SK-N-MC (cell line): ENCODE data around the gene NFATC3.

Experiments
- DNase-seq: peaks from one replicate; pipeline ENCODE4 v3.0.0-alpha.2; 2011; ENCODE audit warnings: low read depth, low spot score
- H3K27ac ChIP-seq: fragments of 200-600 bp; sonication (generic); 2 replicates; pipeline ENCODE4 v1.5.1; 2016; ENCODE audit warnings: mixed run types
- H3K36me3 ChIP-seq: fragments of 200-600 bp; sonication (generic); 2 replicates; pipeline ENCODE4 v1.6.1; 2017; ENCODE audit warnings: antibody characterized with exemption, low read length, mixed read lengths; ENCODE audit not compliant: insufficient read depth
- H3K4me3 ChIP-seq: fragments of 200-600 bp; sonication (generic); 2 replicates; pipeline ENCODE4 v1.5.1; 2016
- H3K9ac ChIP-seq: fragments of 200-600 bp; sonication (generic); 2 replicates; pipeline ENCODE4 v1.8.0; 2017; ENCODE audit warnings: mixed run types, mixed read lengths; ENCODE audit not compliant: insufficient read length
- H3K9me3 ChIP-seq: fragments of 200-600 bp; sonication (generic); 2 replicates; pipeline ENCODE4 v1.6.1; 2017; ENCODE audit warnings: low read depth, mild to moderate bottlenecking, antibody characterized with exemption, low read length, moderate library complexity, mixed read lengths
- EZH2 ChIP-seq: fragments of 200-600 bp; sonication (generic); IDR thresholded peaks from one replicate; pipeline ENCODE4 v1.6.1; 2017; ENCODE audit warnings: antibody characterized with exemption
- FOXP2 ChIP-seq: optimal IDR thresholded peaks from 2 replicates; pipeline ENCODE3; 2011; ENCODE audit warnings: mild to moderate bottlenecking, moderate library complexity; ENCODE audit not compliant: insufficient read depth; ENCODE audit errors: extremely low read length, control extremely low read depth
- POLR2AphosphoS5 ChIP-seq: IDR thresholded peaks from 2 replicates; pipeline ENCODE4 v1.6.1; 2012; ENCODE audit warnings: mild to moderate bottlenecking, low read depth, low read length, borderline replicate concordance

The NFATC3 gene

DNA sequence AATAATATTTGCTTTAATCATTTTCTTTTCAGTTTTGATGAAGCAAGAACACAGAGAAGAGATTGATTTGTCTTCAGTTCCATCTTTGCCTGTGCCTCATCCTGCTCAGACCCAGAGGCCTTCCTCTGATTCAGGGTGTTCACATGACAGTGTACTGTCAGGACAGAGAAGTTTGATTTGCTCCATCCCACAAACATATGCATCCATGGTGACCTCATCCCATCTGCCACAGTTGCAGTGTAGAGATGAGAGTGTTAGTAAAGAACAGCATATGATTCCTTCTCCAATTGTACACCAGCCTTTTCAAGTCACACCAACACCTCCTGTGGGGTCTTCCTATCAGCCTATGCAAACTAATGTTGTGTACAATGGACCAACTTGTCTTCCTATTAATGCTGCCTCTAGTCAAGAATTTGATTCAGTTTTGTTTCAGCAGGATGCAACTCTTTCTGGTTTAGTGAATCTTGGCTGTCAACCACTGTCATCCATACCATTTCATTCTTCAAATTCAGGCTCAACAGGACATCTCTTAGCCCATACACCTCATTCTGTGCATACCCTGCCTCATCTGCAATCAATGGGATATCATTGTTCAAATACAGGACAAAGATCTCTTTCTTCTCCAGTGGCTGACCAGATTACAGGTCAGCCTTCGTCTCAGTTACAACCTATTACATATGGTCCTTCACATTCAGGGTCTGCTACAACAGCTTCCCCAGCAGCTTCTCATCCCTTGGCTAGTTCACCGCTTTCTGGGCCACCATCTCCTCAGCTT is 105.8 kb downstream of the NFATC3 start:
- no peak overlapping the region for H3K9ac ChIP-seq

DNA sequence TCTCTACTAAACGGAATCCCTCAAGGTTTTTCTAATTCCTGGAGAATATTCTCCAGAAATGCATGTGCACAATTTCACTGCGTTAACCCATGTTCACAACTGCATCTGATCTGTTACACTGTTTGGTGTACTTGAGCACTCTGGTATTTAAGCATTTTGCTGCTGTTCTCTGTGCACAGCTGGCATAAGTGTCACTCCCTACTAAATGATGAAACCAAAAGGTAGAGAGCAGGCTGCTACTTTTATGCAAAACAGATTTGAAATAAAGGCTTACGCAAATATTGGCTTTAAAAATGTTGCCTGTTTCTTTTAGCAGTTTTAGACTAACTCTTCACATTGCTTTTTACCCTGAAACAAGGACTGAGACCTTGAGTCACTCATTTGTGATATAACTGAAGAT is 109.1 kb downstream of the NFATC3 start:
- Histone ChIP-seq H3K27ac (no peak overlapping the region), H3K9ac (no peak overlapping the region), H3K9me3 (no peaks in the 10 kb centered on the region), H3K36me3 (peaks cover 10% of the 10 kb centered on the region; the same call in 1 of the 2 replicates), H3K4me3 (no peak overlapping the region)
- DNase-seq = no peak
- TF ChIP-seq EZH2 (no peak), FOXP2 (no peak), POLR2AphosphoS5 (no peak)

More for the DNA sequence above, 105.8 kb downstream of the NFATC3 start:
- Histone ChIP-seq H3K36me3 (peaks cover 10% of the 10 kb centered on the region; the same call in 1 of the 2 replicates), H3K4me3 (no peak overlapping the region), H3K9me3 (no peaks in the 10 kb centered on the region), H3K27ac (no peak overlapping the region)
- no peak for DNase-seq
- TF ChIP-seq EZH2 = no peak
- no peak for TF ChIP-seq FOXP2
- TF ChIP-seq POLR2AphosphoS5 = no peak

DNA sequence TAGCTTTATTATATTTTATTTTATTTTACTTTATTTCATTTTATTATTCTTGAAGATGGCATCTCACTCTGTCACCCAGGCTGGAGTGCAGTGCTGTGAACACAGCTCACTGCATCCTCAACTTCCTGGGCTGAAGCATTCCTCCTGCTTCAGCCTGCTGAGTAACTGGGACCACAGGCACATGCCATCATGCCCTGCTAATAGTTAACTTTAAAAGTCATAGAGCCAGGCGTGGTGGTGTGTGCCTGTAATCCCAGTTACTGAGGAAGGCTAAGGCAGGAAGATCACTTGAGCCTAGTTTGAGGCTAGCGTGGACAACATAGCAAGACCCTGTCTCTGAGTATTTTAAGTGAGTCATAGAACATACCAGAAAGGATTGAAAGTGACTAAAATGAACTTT is 112.1 kb downstream of the NFATC3 start:
- Histone ChIP-seq H3K9ac (no peak overlapping the region), H3K27ac (no peak overlapping the region), H3K9me3 (no peaks in the 10 kb centered on the region), H3K4me3 (no peak overlapping the region), H3K36me3 (no peaks in the 10 kb centered on the region; the same call in 1 of the 2 replicates)
- TF ChIP-seq FOXP2 = no peak
- no peak for DNase-seq

DNA sequence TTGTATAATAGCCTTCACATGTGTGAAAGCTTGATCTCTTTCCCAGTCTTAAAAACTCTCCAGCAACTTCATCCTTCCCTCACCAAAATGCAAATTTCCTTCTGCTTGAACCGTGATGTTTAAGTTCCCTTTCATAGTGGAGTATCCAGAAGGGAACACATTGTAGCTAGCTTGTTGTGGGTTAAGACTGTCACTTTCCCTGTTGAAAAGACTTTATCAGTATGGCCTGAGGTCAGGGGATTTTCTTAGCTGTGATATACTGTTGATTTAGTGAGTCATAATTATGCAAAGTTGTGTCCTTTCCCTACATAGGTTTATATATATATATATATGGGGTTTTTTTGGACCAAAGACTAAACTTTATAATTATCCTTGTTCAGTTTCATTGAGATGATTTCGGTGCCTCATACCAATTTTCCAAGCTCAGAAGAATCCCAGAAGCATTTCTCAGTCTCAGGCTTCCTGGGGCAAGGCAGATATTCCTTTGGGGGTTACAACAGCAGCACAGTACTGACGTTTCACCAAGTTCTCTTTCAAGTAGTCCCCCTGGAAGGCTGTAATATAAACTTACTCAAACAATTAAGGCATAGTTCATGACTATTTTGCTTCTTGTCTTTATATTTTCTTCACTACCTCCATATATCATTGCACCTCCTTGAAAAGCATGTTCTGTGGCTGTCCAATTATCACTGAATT is 115.1 kb downstream of the NFATC3 start:
- Histone ChIP-seq H3K27ac (no peak overlapping the region), H3K4me3 (no peak overlapping the region), H3K9me3 (no peaks in the 10 kb centered on the region), H3K36me3 (no peaks in the 10 kb centered on the region), H3K9ac (no peak overlapping the region)
- TF ChIP-seq FOXP2 = no peak
- DNase-seq = no peak

DNA sequence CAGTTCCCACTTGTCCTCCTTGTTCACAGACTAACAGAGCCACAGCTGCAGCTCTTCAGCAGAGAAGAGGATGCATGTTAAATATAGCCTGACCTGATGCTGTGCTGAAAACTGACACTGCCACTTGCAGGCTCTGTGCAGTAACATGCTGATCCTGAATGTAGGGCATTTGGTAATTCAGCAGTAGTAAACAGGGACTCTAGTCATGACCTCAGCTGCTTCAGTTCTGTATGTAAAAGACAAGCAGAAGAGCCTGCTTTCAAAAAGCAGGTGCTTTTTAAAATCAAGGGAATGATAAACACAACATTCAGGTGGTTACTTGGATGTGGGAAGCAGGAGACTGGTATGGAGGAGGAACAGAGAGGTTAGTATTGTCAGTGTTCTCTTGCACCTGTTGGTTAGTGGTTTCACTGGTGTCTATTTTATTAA is 116.9 kb downstream of the NFATC3 start:
- H3K9me3 ChIP-seq = no peaks in the 10 kb centered on the region
- H3K9ac ChIP-seq = no peak overlapping the region
- DNase-seq = no peak
- TF ChIP-seq FOXP2 (no peak), EZH2 (no peak), POLR2AphosphoS5 (no peak)
- no peak overlapping the region for H3K27ac ChIP-seq
- no peak overlapping the region for H3K4me3 ChIP-seq
- H3K36me3 ChIP-seq = no peaks in the 10 kb centered on the region

DNA sequence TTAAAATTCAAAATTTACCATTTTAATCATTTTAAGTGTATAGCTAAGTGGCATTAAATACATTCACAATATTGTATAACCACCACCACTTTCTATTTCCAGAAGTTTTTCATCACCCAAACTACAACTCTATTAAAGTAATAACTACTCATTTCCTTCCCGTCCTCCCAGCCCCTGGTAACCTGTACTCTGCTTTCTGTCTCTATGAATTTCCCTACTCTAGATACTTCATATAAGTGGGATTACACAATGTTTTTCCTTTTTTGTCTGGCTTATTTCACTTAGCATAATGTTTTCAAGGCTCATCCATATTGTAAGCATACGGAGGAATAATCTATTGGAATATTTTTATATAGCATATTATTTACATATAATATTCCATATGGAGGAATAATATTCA is 121.1 kb downstream of the NFATC3 start:
- no peak for TF ChIP-seq FOXP2
- no peak for TF ChIP-seq POLR2AphosphoS5
- Histone ChIP-seq H3K4me3 (no peak overlapping the region), H3K9me3 (no peaks in the 10 kb centered on the region), H3K27ac (no peak overlapping the region), H3K9ac (no peak overlapping the region), H3K36me3 (no peaks in the 10 kb centered on the region)
- DNase-seq = no peak

DNA sequence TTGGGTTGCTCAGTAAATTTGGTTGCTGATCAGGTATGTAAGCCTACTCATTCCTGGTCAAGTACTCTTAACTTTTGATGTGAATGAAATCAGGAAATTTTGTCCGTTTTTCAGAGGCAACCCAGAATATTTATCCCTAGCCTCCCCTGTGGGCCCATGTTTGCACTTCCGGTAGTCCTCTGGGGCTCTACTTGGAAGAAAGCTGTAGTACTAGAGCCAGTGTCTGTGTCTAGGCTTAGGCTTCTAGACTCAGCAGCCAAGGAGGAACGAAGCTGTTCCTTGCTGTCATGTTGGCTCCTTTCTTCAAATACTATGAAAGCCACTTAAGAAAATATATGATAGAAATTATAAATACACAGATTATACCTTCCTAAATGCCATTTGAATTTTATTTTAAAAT is 129.6 kb downstream of the NFATC3 start:
- no peak for DNase-seq
- TF ChIP-seq EZH2 = no peak
- TF ChIP-seq FOXP2 = no peak
- Histone ChIP-seq H3K9ac (no peak overlapping the region), H3K27ac (no peak overlapping the region), H3K36me3 (no peaks in the 10 kb centered on the region), H3K9me3 (no peaks in the 10 kb centered on the region), H3K4me3 (no peak overlapping the region)

DNA sequence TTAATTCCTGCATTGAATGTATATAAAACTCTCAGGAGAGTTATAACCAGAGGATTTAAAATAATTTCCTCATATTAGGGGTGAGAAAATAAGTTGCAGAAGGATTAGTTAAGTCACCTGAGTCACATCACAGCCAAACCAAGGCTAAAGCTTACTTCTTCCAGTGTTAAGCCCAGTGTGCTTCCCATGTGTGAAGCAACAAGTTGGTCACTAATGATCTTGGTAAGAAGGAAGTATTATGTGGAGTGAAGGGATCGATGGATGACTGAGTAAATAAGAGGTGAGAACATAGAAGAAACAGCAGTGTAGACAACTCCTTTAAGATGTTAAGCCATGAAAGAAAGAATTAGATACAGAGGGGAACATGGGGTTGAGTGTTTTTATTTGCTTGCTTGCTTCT is 130.1 kb downstream of the NFATC3 start:
- Histone ChIP-seq H3K9me3 (no peaks in the 10 kb centered on the region), H3K4me3 (no peak overlapping the region), H3K36me3 (no peaks in the 10 kb centered on the region), H3K9ac (no peak overlapping the region), H3K27ac (no peak overlapping the region)
- DNase-seq = no peak
- TF ChIP-seq POLR2AphosphoS5 (no peak), FOXP2 (no peak), EZH2 (no peak)
